GM23338 (cell line): ENCODE measurements around the gene MAP7D3. TPM values are rescaled to one million over a fixed set of nuclear protein-coding genes. Genes with fewer than 3 reads are reported as not detected.
A peak's percentile ranks its signal among the peaks of the same experiment; 100 is the strongest.

ENCODE experiments used
- ATAC-seq: fragments of 200-7000 bp; cut with Tn5 transposase; 3 replicates; pipeline ENCODE4 v1.9.1; 2020
- DNase-seq: peaks from one replicate; pipeline ENCODE4 v3.0.0-alpha.2; 2015; ENCODE audit warnings: low spot score
- H2AFZ ChIP-seq: fragments of 200-600 bp; sonication (generic); 2 replicates; pipeline ENCODE4 v1.8.0; 2016; ENCODE audit warnings: antibody characterized with exemption, mild to moderate bottlenecking, moderate library complexity
- H3F3A ChIP-seq: fragments of 200-600 bp; sonication (generic); replicated peaks from 2 replicates; pipeline ENCODE4 v1.8.0; 2017; ENCODE audit warnings: antibody characterized with exemption, mixed run types, low read depth
- H3K27ac ChIP-seq: fragments of 200-600 bp; sonication (generic); 2 replicates; pipeline ENCODE4 v1.6.1; 2016; ENCODE audit warnings: low read depth
- H3K27me3 ChIP-seq: fragments of 200-600 bp; sonication (generic); 2 replicates; pipeline ENCODE4 v1.8.0; 2016; ENCODE audit warnings: mild to moderate bottlenecking, mixed run types, moderate library complexity; ENCODE audit not compliant: insufficient read depth
- H3K36me3 ChIP-seq: fragments of 200-600 bp; sonication (generic); 2 replicates; pipeline ENCODE4 v1.8.0; 2016; ENCODE audit warnings: mild to moderate bottlenecking; ENCODE audit not compliant: insufficient read depth
- H3K4me1 ChIP-seq: fragments of 200-600 bp; sonication (generic); 2 replicates; pipeline ENCODE4 v1.8.0; 2016; ENCODE audit warnings: mild to moderate bottlenecking, moderate library complexity; ENCODE audit not compliant: insufficient read depth
- H3K4me2 ChIP-seq: fragments of 200-600 bp; sonication (generic); 2 replicates; pipeline ENCODE4 v1.7.1; 2017; ENCODE audit warnings: mixed run types
- H3K4me3 ChIP-seq: fragments of 200-600 bp; sonication (generic); 2 replicates; pipeline ENCODE4 v1.6.1; 2016; ENCODE audit warnings: mixed run types
- H3K79me2 ChIP-seq: fragments of 200-600 bp; sonication (generic); replicated peaks from 2 replicates; pipeline ENCODE4 v1.8.0; 2017; ENCODE audit warnings: mild to moderate bottlenecking; ENCODE audit not compliant: insufficient read depth
- H3K9me2 ChIP-seq: fragments of 200-600 bp; sonication (generic); 2 replicates; pipeline ENCODE4 v1.8.0; 2017; ENCODE audit not compliant: insufficient read depth
- H4K20me1 ChIP-seq: fragments of 200-600 bp; sonication (generic); replicated peaks from 2 replicates; pipeline ENCODE4 v1.8.0; 2017; ENCODE audit warnings: mild to moderate bottlenecking; ENCODE audit not compliant: insufficient read depth
- H3K27ac Mint-ChIP-seq: 2 replicates; pipeline ENCODE4 v1.8.0; 2020; ENCODE audit warnings: inconsistent platforms, mild to moderate bottlenecking, moderate library complexity, mixed read lengths
- H3K27me3 Mint-ChIP-seq: 3 replicates; pipeline ENCODE4 v1.8.0; 2022; ENCODE audit warnings: low read depth, mild to moderate bottlenecking, moderate library complexity, mixed read lengths, inconsistent platforms; ENCODE audit not compliant: insufficient read depth, poor library complexity
- H3K36me3 Mint-ChIP-seq: 3 replicates; pipeline ENCODE4 v1.8.0; 2021; ENCODE audit warnings: low read depth, mild to moderate bottlenecking, inconsistent platforms, moderate library complexity, mixed read lengths
- H3K4me1 Mint-ChIP-seq: 3 replicates; pipeline ENCODE4 v1.8.0; 2020; ENCODE audit warnings: mild to moderate bottlenecking, inconsistent platforms, mixed read lengths
- H3K4me3 Mint-ChIP-seq: 3 replicates; pipeline ENCODE4 v1.8.0; 2021; ENCODE audit warnings: moderate library complexity, mild to moderate bottlenecking, inconsistent platforms, mixed read lengths
- H3K9me3 Mint-ChIP-seq: 3 replicates; pipeline ENCODE4 v1.8.0; 2020; ENCODE audit warnings: moderate library complexity, mild to moderate bottlenecking, inconsistent platforms, mixed read lengths
- CREB1 ChIP-seq: fragments of 250-450 bp; sonication (Bioruptor Pico); IDR thresholded peaks from 2 replicates; pipeline ENCODE4 v1.5.0; 2020; ENCODE audit warnings: low read depth, mild to moderate bottlenecking, moderate library complexity
- EZH2phosphoT487 ChIP-seq: fragments of 200-600 bp; sonication (generic); IDR thresholded peaks from one replicate; pipeline ENCODE4 v1.8.1; 2018; ENCODE audit warnings: antibody characterized with exemption; ENCODE audit not compliant: unreplicated experiment
- NANOG ChIP-seq: IDR thresholded peaks from 2 replicates; pipeline ENCODE4 v1.6.1; 2016; ENCODE audit warnings: antibody characterized with exemption, borderline replicate concordance
- polyA plus RNA-seq: library from polyadenylated mRNA; unstranded; fragments of >200 nt; fragmentation: Nextera tagmentation; extraction: Ambion mirVana; gene quantifications from 2 replicates; pipeline ENCODE4 v1.2.1, GENCODE V29; 2016
- total RNA-seq: library from RNA; depleted of rRNA; stranded (reverse); fragments of >200 nt; shearing (Covaris generic); gene quantifications from 2 replicates; pipeline ENCODE4 v1.2.3, GENCODE V29; 2014
- TF ChIP-seq, protein P1 (sequence below): IDR thresholded peaks from 2 replicates; pipeline ENCODE4 v1.6.1; 2016; ENCODE audit warnings: antibody characterized with exemption
- TF ChIP-seq, protein P2 (sequence below), 2 experiments: fragments of 200-600 bp in 1 of 2; sonication (generic) in 1 of 2; conservative IDR thresholded peaks; 2 replicates each; pipeline versions ENCODE4 v1.5.1 to v1.6.1; 2016 to 2017; ENCODE audit warnings: antibody characterized with exemption in 2 of 2, low read depth in 2 of 2, mild to moderate bottlenecking in 2 of 2, moderate library complexity in 1 of 2
- TF ChIP-seq, protein P3 (sequence below): IDR thresholded peaks from one replicate; pipeline ENCODE4 v1.6.1; 2018; ENCODE audit warnings: antibody characterized with exemption; ENCODE audit not compliant: unreplicated experiment
- TF ChIP-seq, protein P4 (sequence below): fragments of 250-450 bp; sonication (Bioruptor Pico); IDR thresholded peaks from 2 replicates; pipeline ENCODE4 v1.5.0; 2020; ENCODE audit warnings: mild to moderate bottlenecking, moderate library complexity

MAP7D3 gene
- total and polyA plus RNA-seq, 2 experiments from 2014 or later: 14.5 to 33.4 TPM

DNA sequence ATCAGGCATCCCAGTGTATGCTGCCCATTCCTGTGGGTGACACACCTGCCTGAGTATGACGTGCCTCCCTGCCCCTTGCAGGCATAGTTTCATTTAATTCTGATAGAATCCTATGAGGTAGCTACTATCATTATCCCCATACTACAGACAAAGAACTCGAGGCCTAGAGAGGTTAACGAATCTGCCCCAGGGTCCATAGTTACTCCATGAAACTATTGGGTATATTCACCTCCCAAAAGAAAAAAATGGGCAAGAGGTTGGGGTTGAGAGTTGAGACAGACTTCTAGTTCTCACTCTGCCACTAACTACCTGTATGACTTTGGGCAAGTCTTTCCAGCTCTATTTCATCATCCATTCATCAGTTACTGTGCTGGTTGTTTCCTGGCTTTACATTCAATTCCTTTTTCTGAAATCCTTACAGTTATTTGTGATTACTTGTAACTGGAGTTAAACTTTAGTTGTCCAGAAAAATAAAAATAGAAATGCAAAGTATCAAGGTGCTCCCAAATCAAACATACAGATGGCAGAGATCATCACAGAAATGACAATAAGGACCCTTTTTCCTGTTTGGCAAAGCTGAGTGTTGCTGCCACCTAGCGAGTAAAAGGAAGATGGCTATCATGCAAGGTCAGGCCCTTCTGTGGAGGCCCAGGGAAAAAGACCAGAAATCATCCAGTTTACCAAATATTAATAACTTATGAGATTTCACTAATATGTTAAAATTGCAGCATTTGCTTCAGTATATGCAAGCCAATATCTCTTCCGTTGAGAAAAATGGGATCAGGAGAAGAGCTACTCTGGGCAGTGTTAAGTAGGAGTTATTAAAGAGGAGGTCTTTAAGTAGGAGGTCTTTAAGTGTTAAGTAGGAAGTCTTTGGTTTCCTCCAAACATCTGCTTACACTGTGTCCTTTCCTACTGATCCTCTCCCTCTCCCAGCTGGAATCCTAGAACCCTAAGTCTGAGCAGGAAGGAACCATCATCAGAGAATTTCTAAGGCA is 17.1 kb upstream of the MAP7D3 start:
- no peaks in the 10 kb centered on the region for H3K79me2 ChIP-seq
- no peak overlapping the region for H3K4me2 ChIP-seq
- no peaks in the 10 kb centered on the region for H3K4me1 Mint-ChIP-seq
- no peaks in the 10 kb centered on the region for H3K9me2 ChIP-seq
- H3K9me3 Mint-ChIP-seq: no peaks in the 10 kb centered on the region
- DNase-seq (peak; percentile 48), ATAC-seq (peak; percentile 40; the same call in 2 of the 3 replicates)
- H3K36me3 ChIP-seq: no peaks in the 10 kb centered on the region
- H4K20me1 ChIP-seq: no peaks in the 10 kb centered on the region
- no peak overlapping the region for H3K4me3 Mint-ChIP-seq
- H3K36me3 Mint-ChIP-seq: no peaks in the 10 kb centered on the region
- H2AFZ ChIP-seq: no peak overlapping the region
- H3K27me3 Mint-ChIP-seq: peaks cover 2% of the 10 kb centered on the region
- no peak overlapping the region for H3K27ac Mint-ChIP-seq
- no peaks in the 10 kb centered on the region for H3K27me3 ChIP-seq
- no peak overlapping the region for H3K27ac ChIP-seq
- H3K4me3 ChIP-seq: no peak overlapping the region
- no peaks in the 10 kb centered on the region for H3K4me1 ChIP-seq
- TF ChIP-seq, protein P1, sequence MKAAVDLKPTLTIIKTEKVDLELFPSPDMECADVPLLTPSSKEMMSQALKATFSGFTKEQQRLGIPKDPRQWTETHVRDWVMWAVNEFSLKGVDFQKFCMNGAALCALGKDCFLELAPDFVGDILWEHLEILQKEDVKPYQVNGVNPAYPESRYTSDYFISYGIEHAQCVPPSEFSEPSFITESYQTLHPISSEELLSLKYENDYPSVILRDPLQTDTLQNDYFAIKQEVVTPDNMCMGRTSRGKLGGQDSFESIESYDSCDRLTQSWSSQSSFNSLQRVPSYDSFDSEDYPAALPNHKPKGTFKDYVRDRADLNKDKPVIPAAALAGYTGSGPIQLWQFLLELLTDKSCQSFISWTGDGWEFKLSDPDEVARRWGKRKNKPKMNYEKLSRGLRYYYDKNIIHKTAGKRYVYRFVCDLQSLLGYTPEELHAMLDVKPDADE: no peak
- TF ChIP-seq, protein P2, sequence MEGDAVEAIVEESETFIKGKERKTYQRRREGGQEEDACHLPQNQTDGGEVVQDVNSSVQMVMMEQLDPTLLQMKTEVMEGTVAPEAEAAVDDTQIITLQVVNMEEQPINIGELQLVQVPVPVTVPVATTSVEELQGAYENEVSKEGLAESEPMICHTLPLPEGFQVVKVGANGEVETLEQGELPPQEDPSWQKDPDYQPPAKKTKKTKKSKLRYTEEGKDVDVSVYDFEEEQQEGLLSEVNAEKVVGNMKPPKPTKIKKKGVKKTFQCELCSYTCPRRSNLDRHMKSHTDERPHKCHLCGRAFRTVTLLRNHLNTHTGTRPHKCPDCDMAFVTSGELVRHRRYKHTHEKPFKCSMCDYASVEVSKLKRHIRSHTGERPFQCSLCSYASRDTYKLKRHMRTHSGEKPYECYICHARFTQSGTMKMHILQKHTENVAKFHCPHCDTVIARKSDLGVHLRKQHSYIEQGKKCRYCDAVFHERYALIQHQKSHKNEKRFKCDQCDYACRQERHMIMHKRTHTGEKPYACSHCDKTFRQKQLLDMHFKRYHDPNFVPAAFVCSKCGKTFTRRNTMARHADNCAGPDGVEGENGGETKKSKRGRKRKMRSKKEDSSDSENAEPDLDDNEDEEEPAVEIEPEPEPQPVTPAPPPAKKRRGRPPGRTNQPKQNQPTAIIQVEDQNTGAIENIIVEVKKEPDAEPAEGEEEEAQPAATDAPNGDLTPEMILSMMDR (conservative IDR thresholded peaks at IDR 0.05; ENCODE audit: low read depth in 2 of 2): peak; percentile 59 to 79
- H3F3A ChIP-seq: no peaks in the 10 kb centered on the region

DNA sequence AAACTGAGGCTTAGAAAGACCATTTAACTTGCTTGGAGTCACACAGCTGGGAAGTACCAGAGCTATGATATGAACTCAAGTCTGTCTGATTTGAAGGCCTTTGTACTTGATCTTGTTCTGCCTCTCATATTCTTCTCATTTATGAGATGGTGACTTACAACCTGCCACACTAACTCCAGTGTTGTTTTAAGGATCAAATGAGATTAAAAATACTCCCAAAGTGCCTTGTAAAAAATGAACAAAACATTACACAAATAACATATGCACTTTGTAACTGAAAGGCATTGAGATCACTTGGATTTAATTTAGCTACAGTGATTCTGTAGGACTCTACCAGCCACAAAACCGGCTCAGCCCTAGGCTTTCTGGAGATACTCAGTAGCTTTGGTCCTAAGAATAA is 15.6 kb upstream of the MAP7D3 start:
- ATAC-seq (no peak), DNase-seq (no peak)
- no peak overlapping the region for H3K4me3 ChIP-seq
- H3K4me1 ChIP-seq: no peaks in the 10 kb centered on the region
- H3K27ac ChIP-seq: no peak overlapping the region
- no peaks in the 10 kb centered on the region for H3K9me3 Mint-ChIP-seq
- H3K9me2 ChIP-seq: no peaks in the 10 kb centered on the region
- H3K27me3 ChIP-seq: no peaks in the 10 kb centered on the region
- no peak overlapping the region for H3K4me2 ChIP-seq
- H3K36me3 ChIP-seq: no peaks in the 10 kb centered on the region
- no peak overlapping the region for H3K4me3 Mint-ChIP-seq
- no peaks in the 10 kb centered on the region for H3K79me2 ChIP-seq
- H3K27me3 Mint-ChIP-seq: peaks cover 4% of the 10 kb centered on the region
- no peak overlapping the region for H2AFZ ChIP-seq
- H3K4me1 Mint-ChIP-seq: no peaks in the 10 kb centered on the region; the same call in 2 of the 3 replicates
- H3F3A ChIP-seq: no peaks in the 10 kb centered on the region
- no peaks in the 10 kb centered on the region for H3K36me3 Mint-ChIP-seq
- H3K27ac Mint-ChIP-seq: no peak overlapping the region
- no peaks in the 10 kb centered on the region for H4K20me1 ChIP-seq
- no peak for TF ChIP-seq EZH2phosphoT487
- TF ChIP-seq, protein P3, sequence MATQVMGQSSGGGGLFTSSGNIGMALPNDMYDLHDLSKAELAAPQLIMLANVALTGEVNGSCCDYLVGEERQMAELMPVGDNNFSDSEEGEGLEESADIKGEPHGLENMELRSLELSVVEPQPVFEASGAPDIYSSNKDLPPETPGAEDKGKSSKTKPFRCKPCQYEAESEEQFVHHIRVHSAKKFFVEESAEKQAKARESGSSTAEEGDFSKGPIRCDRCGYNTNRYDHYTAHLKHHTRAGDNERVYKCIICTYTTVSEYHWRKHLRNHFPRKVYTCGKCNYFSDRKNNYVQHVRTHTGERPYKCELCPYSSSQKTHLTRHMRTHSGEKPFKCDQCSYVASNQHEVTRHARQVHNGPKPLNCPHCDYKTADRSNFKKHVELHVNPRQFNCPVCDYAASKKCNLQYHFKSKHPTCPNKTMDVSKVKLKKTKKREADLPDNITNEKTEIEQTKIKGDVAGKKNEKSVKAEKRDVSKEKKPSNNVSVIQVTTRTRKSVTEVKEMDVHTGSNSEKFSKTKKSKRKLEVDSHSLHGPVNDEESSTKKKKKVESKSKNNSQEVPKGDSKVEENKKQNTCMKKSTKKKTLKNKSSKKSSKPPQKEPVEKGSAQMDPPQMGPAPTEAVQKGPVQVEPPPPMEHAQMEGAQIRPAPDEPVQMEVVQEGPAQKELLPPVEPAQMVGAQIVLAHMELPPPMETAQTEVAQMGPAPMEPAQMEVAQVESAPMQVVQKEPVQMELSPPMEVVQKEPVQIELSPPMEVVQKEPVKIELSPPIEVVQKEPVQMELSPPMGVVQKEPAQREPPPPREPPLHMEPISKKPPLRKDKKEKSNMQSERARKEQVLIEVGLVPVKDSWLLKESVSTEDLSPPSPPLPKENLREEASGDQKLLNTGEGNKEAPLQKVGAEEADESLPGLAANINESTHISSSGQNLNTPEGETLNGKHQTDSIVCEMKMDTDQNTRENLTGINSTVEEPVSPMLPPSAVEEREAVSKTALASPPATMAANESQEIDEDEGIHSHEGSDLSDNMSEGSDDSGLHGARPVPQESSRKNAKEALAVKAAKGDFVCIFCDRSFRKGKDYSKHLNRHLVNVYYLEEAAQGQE: no peak
- TF ChIP-seq, protein P4, sequence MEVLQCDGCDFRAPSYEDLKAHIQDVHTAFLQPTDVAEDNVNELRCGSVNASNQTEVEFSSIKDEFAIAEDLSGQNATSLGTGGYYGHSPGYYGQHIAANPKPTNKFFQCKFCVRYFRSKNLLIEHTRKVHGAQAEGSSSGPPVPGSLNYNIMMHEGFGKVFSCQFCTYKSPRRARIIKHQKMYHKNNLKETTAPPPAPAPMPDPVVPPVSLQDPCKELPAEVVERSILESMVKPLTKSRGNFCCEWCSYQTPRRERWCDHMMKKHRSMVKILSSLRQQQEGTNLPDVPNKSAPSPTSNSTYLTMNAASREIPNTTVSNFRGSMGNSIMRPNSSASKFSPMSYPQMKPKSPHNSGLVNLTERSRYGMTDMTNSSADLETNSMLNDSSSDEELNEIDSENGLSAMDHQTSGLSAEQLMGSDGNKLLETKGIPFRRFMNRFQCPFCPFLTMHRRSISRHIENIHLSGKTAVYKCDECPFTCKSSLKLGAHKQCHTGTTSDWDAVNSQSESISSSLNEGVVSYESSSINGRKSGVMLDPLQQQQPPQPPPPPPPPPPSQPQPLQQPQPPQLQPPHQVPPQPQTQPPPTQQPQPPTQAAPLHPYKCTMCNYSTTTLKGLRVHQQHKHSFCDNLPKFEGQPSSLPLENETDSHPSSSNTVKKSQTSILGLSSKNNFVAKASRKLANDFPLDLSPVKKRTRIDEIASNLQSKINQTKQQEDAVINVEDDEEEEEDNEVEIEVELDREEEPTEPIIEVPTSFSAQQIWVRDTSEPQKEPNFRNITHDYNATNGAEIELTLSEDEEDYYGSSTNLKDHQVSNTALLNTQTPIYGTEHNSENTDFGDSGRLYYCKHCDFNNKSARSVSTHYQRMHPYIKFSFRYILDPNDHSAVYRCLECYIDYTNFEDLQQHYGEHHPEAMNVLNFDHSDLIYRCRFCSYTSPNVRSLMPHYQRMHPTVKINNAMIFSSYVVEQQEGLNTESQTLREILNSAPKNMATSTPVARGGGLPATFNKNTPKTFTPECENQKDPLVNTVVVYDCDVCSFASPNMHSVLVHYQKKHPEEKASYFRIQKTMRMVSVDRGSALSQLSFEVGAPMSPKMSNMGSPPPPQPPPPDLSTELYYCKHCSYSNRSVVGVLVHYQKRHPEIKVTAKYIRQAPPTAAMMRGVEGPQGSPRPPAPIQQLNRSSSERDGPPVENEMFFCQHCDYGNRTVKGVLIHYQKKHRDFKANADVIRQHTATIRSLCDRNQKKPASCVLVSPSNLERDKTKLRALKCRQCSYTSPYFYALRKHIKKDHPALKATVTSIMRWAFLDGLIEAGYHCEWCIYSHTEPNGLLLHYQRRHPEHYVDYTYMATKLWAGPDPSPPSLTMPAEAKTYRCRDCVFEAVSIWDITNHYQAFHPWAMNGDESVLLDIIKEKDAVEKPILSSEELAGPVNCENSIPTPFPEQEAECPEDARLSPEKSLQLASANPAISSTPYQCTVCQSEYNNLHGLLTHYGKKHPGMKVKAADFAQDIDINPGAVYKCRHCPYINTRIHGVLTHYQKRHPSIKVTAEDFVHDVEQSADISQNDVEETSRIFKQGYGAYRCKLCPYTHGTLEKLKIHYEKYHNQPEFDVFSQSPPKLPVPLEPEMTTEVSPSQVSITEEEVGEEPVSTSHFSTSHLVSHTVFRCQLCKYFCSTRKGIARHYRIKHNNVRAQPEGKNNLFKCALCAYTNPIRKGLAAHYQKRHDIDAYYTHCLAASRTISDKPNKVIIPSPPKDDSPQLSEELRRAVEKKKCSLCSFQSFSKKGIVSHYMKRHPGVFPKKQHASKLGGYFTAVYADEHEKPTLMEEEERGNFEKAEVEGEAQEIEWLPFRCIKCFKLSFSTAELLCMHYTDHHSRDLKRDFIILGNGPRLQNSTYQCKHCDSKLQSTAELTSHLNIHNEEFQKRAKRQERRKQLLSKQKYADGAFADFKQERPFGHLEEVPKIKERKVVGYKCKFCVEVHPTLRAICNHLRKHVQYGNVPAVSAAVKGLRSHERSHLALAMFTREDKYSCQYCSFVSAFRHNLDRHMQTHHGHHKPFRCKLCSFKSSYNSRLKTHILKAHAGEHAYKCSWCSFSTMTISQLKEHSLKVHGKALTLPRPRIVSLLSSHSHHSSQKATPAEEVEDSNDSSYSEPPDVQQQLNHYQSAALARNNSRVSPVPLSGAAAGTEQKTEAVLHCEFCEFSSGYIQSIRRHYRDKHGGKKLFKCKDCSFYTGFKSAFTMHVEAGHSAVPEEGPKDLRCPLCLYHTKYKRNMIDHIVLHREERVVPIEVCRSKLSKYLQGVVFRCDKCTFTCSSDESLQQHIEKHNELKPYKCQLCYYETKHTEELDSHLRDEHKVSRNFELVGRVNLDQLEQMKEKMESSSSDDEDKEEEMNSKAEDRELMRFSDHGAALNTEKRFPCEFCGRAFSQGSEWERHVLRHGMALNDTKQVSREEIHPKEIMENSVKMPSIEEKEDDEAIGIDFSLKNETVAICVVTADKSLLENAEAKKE (CRISPR knock-in tag): no peak
- no peak for TF ChIP-seq NANOG
- no peak for TF ChIP-seq CREB1 (CRISPR knock-in tag)
